Tibial nerve (tissue), 4 donors: ENCODE results near the gene PLLP. TPM values are rescaled to one million over a fixed set of nuclear protein-coding genes. Genes with fewer than 3 reads are reported as not detected.

Experiments used
- DNase-seq, 2 donors: peaks; one replicate each; pipeline ENCODE4 v3.0.0-alpha.2; 2019; ENCODE audit warnings: low spot score in 2 of 2
- H3K27ac ChIP-seq, 4 donors: fragments of 200-600 bp; sonication (generic) in 3 of 4; one replicate each; pipeline ENCODE4 v1.5.1; 2017 to 2019; ENCODE audit warnings: mild to moderate bottlenecking in 1 of 4
- H3K27me3 ChIP-seq, 2 donors: fragments of 200-600 bp; sonication (generic) in 1 of 2; one replicate each; pipeline versions ENCODE4 v1.5.1 to v1.6.0; 2017 to 2019
- H3K36me3 ChIP-seq, 3 donors: fragments of 200-600 bp; sonication (generic); one replicate each; pipeline ENCODE4 v1.5.1; 2018 to 2019
- H3K4me1 ChIP-seq, 4 donors: fragments of 200-600 bp; sonication (generic) in 3 of 4; one replicate each; pipeline ENCODE4 v1.5.1; 2017 to 2019
- H3K4me3 ChIP-seq, 4 donors: fragments of 200-600 bp; sonication (generic) in 3 of 4; one replicate each; pipeline ENCODE4 v1.5.1; 2017 to 2019; ENCODE audit warnings: mild to moderate bottlenecking in 1 of 4, moderate library complexity in 1 of 4
- H3K9me3 ChIP-seq, 4 donors: fragments of 200-600 bp; sonication (generic) in 3 of 4; one replicate each; pipeline ENCODE4 v1.5.1; 2017 to 2019
- EP300 ChIP-seq, 2 donors: sonication (generic); formaldehyde crosslinking; IDR thresholded peaks; one replicate each; pipeline ENCODE4 v1.6.1; 2017; ENCODE audit warnings: antibody characterized with exemption in 2 of 2, mild to moderate bottlenecking in 1 of 2
- POLR2A ChIP-seq, 2 donors: fragments of 450-650 bp; IDR thresholded peaks; one replicate each; pipeline ENCODE4 v1.6.1; 2017; ENCODE audit warnings: antibody characterized with exemption in 2 of 2, mild to moderate bottlenecking in 2 of 2, moderate library complexity in 2 of 2
- WGBS, 2 donors: methylation state at CpG; one replicate each; pipeline ENCODE4 v1.1.5; 2018; 5-methylcytosine and 5-hydroxymethylcytosine counted together
- total RNA-seq, 4 donors: library from RNA; depleted of rRNA; stranded (reverse); fragments of >200 nt; gene quantifications; one replicate each; pipeline ENCODE4 v1.1.0, GENCODE V29; 2016
- TF ChIP-seq, protein P1 (sequence below), 5 experiments: fragments of 200-600 bp in 3 of 5; fragments of 450-650 bp in 2 of 5; sonication (generic) in 3 of 5; IDR thresholded peaks; one replicate each; pipeline ENCODE4 v1.5.1; 2016 to 2019; ENCODE audit warnings: antibody characterized with exemption in 5 of 5, mild to moderate bottlenecking in 3 of 5, moderate library complexity in 2 of 5

Gene PLLP
- total RNA-seq, 4 donors from 2014 or later: 162 to 363 (median 321) TPM

DNA sequence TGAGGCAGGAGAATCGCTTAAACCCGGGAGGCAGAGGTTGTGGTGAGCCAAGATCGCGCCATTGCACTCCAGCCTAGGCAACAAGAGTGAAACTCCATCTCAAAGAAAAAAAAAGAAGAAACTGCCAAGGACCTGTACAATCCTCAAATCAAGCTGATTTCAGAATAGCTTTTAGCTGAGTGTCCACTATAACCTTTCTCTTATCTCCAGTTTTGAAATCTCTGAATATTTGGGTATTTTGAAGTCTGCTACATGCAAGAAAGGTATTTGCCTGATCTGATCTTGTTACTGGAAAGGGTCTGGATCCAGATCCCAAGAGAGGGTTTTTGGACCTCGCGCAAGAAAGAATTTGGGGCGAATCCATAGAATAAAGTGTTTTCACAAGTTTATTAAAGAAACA, 58.5 kb downstream of the PLLP start:
- Histone ChIP-seq H3K4me1 (no peaks in the 10 kb centered on the region), H3K9me3 (no peaks in the 10 kb centered on the region), H3K4me3 (no peak overlapping the region), H3K27me3 (no peaks in the 10 kb centered on the region), H3K27ac (no peak overlapping the region), H3K36me3 (peaks cover 0 to 100% (median 3%) of the 10 kb centered on the region in 3 donors)
- WGBS, 2 donors: 89 to 91% methylated on average over 7 of the region's 7 CpGs
- no peak for TF ChIP-seq EP300 (IDR thresholded peaks at IDR 0.05)
- TF ChIP-seq, protein P1, sequence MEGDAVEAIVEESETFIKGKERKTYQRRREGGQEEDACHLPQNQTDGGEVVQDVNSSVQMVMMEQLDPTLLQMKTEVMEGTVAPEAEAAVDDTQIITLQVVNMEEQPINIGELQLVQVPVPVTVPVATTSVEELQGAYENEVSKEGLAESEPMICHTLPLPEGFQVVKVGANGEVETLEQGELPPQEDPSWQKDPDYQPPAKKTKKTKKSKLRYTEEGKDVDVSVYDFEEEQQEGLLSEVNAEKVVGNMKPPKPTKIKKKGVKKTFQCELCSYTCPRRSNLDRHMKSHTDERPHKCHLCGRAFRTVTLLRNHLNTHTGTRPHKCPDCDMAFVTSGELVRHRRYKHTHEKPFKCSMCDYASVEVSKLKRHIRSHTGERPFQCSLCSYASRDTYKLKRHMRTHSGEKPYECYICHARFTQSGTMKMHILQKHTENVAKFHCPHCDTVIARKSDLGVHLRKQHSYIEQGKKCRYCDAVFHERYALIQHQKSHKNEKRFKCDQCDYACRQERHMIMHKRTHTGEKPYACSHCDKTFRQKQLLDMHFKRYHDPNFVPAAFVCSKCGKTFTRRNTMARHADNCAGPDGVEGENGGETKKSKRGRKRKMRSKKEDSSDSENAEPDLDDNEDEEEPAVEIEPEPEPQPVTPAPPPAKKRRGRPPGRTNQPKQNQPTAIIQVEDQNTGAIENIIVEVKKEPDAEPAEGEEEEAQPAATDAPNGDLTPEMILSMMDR (IDR thresholded peaks at IDR 0.05): no peak
- no peak for TF ChIP-seq POLR2A (IDR thresholded peaks at IDR 0.05)
- no peak for DNase-seq

DNA sequence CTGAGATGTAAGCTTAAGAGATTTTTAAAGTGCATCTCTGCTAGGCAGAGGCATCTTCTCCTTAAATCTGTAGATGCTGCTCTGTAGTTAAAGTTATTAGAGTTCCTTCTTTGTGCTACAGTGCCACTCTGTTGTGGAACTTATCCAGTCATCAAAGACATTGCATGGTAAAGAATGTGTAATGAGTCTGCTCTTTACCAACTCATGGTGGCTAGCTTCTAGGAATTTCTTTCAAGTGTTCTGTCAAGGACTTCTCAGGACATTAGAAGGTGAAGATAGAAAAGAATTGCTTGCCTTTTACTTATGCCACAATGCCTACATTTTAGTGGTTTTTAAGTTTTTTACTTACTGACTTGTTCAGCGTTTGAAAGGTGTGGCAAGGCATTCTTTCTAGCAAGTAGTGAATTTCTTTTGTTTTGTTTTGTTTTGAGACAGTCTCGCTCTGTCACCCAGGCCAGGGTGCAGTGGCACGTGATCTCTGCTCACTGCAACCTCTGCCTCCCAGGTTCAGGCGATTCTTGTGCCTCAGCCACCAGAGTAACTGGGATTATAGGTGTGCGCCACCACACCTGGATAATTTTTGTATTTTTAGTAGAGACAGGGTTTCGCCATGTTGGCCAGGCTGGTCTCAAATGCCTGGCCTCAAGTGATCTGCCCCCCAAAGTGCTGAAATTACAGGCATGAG, 59.7 kb downstream of the PLLP start:
- TF ChIP-seq EP300 (IDR thresholded peaks at IDR 0.05) (no peak), POLR2A (IDR thresholded peaks at IDR 0.05) (no peak)
- TF ChIP-seq, protein P1 (IDR thresholded peaks at IDR 0.05): no peak
- H3K36me3 ChIP-seq: peaks cover 0 to 100% (median 8%) of the 10 kb centered on the region in 3 donors
- no peak overlapping the region for H3K4me3 ChIP-seq
- DNase-seq: no peak
- no peaks in the 10 kb centered on the region for H3K4me1 ChIP-seq
- 79 to 94% methylated on average over 6 of the region's 6 CpGs for WGBS, 2 donors
- H3K9me3 ChIP-seq: peaks cover 0 to 3% (median 0%) of the 10 kb centered on the region in 4 donors
- no peak overlapping the region for H3K27ac ChIP-seq
- H3K27me3 ChIP-seq: no peaks in the 10 kb centered on the region

DNA sequence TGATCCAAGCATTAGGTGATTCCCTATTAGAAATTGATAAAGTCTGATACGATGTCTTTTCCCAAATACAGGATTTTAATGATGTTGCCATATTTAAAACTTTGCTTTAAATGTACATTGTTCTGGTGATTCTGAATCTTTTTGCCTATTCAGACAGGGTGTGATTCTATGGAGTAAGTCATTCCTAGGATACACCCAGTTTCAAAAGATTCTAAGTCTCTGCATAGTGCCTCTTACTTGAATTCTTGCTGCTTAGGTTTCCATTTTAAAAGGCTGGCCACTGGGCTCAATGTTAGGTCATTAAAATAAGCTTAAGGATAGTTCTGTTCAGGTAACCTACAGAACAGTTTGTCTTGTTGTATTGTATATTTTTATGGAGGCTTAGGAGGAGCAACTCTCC, 61.4 kb downstream of the PLLP start:
- H3K27ac ChIP-seq: no peak overlapping the region
- H3K36me3 ChIP-seq: peaks cover 0 to 98% (median 8%) of the 10 kb centered on the region in 3 donors
- peaks cover 0 to 14% (median 3%) of the 10 kb centered on the region in 4 donors for H3K9me3 ChIP-seq
- no peaks in the 10 kb centered on the region for H3K4me1 ChIP-seq
- TF ChIP-seq EP300 (IDR thresholded peaks at IDR 0.05) (no peak), POLR2A (IDR thresholded peaks at IDR 0.05) (no peak)
- TF ChIP-seq, protein P1 (IDR thresholded peaks at IDR 0.05): no peak
- no peak for DNase-seq
- WGBS, 2 donors: 86 to 91% methylated on average over 1 of the region's 1 CpG
- no peak overlapping the region for H3K4me3 ChIP-seq
- no peaks in the 10 kb centered on the region for H3K27me3 ChIP-seq

DNA sequence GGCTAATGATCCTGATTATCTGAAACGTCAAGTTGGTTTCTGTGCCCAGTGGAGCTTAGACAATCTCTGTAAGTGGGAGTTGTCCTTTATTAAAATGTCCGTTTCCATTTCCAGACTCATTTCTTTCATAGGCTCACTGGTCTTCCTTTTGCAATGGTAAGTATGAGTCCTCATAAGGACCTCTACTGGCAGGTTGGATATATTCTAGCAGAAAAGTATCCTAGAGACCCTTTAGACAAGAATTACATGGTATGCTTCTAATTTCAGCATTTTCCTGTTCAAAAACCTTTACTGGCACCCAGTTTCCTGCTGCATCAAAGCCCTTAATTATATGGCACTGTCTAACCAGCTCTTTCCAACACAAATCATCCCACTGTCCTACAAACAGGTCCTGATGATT, 67.5 kb downstream of the PLLP start:
- WGBS, 2 donors: 83 to 91% methylated on average over 2 of the region's 2 CpGs
- Histone ChIP-seq H3K27ac (no peak overlapping the region), H3K4me3 (no peak overlapping the region), H3K36me3 (peaks cover 13 to 98% (median 40%) of the 10 kb centered on the region in 3 donors), H3K9me3 (peaks cover 0 to 35% (median 9%) of the 10 kb centered on the region in 4 donors), H3K27me3 (no peaks in the 10 kb centered on the region), H3K4me1 (no peaks in the 10 kb centered on the region)
- DNase-seq: no peak
- TF ChIP-seq, protein P1 (IDR thresholded peaks at IDR 0.05): no peak
- no peak for TF ChIP-seq EP300 (IDR thresholded peaks at IDR 0.05)
- TF ChIP-seq POLR2A (IDR thresholded peaks at IDR 0.05): no peak

DNA sequence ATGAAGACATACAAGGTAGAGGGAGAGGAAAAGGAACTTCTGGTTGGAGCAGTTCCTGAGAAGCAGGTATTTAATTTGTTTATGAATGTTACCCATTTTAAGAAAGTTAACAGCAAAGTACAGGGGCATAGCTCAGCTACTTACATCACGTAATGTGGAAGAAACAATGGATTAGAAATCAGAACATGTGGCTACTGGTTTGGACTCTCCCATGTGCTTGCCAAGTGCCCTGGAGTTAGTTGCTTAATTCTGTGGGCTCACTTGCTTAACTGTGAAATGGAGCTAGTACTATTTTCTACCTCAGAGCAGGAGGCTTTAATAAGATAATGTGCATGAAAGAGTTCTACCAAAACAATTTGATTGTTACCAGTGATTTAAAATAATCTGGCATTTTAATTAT, 71.0 kb downstream of the PLLP start:
- H3K9me3 ChIP-seq: peaks cover 0 to 25% (median 7%) of the 10 kb centered on the region in 4 donors
- TF ChIP-seq POLR2A (IDR thresholded peaks at IDR 0.05): no peak
- TF ChIP-seq, protein P1 (IDR thresholded peaks at IDR 0.05): no peak
- no peak for TF ChIP-seq EP300 (IDR thresholded peaks at IDR 0.05)
- peaks cover 13 to 100% (median 33%) of the 10 kb centered on the region in 3 donors for H3K36me3 ChIP-seq
- 91 to 100% methylated on average over 1 of the region's 1 CpG for WGBS, 2 donors
- no peaks in the 10 kb centered on the region for H3K27me3 ChIP-seq
- no peaks in the 10 kb centered on the region for H3K4me1 ChIP-seq
- no peak overlapping the region for H3K27ac ChIP-seq
- no peak for DNase-seq
- H3K4me3 ChIP-seq: no peak overlapping the region
